Right renal cortex interstitium (tissue), 3 donors: ENCODE data around the gene IL1RL2. TPM values are rescaled to one million over a fixed set of nuclear protein-coding genes. Genes with fewer than 3 reads are reported as not detected.

Experiments
- DNase-seq, 3 donors: peaks; one replicate each; pipeline ENCODE4 v3.0.0-alpha.2; 2013; ENCODE audit warnings: low read depth in 3 of 3, low spot score in 2 of 3
- polyA plus RNA-seq, 3 donors: library from polyadenylated mRNA; unstranded; fragments of 120-200 nt; gene quantifications; one replicate each; pipeline ENCODE4 v1.2.1, GENCODE V29; 2013; ENCODE audit not compliant: insufficient read length in 3 of 3

IL1RL2 gene
- polyA plus RNA-seq, 3 donors: 0.83 to 1.1 (median 0.96) TPM

- no peak for DNase-seq
Observed at GRCh38 chr2:102193074-102193473, 6.3 kb downstream of the IL1RL2 start.

- DNase-seq: no peak
Observed at GRCh38 chr2:102194609-102195268, 7.9 kb downstream of the IL1RL2 start.

GRCh38 chr2:102197389-102198137, 10.7 kb downstream of the IL1RL2 start:
- no peak for DNase-seq

DNA sequence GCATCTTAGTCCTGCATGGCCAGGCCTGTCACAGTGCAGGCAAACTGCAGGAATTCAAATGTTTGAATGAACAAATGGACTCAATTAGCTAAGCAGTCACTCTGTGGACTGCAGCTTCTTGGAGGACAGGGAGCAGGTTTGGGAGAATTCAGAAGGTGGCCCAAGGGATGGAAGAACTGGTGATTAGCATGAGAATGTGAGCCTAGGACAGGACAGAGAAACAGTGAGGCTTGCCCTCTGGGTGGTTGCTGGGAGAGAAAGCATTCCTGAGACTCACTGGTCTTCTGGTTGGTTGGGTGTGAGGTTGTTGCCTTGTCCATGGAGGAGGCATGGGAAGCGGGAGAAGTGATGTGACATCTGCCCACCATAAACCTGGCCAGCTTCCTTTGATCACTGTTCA, 13.7 kb downstream of the IL1RL2 start:
- DNase-seq: no peak

DNA sequence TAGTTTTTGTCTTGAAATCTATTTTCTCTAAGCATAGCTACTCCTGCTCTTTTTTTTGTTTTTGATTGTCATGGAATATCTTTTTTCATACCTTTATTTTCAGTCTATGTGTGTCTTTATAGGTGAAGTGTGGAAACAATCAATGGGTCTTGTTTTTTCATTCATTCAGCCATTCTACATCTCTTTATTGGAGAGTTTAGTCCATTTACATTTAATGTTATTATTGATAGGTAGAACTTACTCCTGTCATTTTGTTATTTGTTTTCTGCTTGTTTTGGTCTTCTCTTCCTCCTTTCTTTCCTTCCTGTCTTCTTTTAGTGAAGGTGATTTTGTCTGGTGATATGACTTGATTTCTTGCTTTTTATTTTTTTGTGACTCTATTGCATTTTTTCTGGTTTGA, 17.8 kb downstream of the IL1RL2 start:
- no peak for DNase-seq

DNA sequence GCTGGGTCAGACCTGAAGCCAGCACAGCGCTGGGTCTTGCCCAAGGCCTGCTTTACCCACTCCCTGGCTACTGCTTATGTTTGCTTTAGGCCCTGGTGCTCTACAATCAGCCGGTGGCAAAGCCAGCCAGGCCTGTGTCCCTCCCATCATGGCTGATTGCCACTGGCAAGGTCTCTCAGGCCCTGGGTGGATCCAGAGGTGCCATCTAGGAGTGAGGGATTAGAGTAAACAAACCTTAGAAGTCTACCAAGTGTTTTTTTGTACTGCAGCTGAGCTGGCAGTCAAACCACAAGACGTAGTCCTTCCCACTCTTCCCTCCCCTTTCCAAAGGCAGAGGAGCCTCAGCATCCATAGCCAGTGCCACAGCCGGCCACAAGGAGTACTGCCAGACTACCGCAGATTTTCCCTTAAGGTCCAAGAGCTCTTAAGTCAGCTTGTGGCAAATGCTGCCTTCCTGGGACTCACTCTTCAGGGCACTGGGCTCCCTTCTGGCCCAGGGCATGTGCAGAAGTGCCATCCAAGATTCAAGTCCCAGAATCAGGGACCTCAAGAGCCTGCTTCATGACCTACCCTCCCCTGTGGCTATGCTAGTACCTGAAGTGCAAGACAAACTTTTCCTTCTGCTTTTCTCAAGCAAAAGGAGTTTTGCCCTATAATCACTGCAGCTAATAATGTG, 20.0 kb downstream of the IL1RL2 start:
- no peak for DNase-seq

GRCh38 chr2:102208774-102209173, 22.0 kb downstream of the IL1RL2 start:
- DNase-seq: no peak

- no peak for DNase-seq
Observed at GRCh38 chr2:102209474-102209873, 22.7 kb downstream of the IL1RL2 start.

DNA sequence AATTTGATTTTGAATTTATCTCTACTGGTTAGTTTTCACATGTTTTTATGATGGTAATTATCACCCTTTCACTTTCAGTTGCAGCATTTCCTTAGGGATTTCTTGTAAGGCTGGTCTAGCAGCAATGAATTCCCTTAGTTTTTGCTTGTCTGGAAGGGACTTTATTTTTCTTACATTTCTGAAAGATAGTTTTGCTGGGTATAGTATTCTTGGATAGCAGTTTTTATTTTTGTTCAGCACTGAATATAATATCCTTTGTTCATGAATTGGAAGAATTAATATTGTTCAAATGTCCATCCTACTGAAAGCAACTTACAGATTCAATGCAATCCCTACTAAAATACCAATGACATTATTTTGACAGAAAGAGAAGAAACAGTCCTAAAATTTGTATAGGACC, 30.2 kb downstream of the IL1RL2 start:
- DNase-seq: no peak

- DNase-seq: no peak
Observed at GRCh38 chr2:102224824-102225739, 38.3 kb downstream of the IL1RL2 start.

DNA sequence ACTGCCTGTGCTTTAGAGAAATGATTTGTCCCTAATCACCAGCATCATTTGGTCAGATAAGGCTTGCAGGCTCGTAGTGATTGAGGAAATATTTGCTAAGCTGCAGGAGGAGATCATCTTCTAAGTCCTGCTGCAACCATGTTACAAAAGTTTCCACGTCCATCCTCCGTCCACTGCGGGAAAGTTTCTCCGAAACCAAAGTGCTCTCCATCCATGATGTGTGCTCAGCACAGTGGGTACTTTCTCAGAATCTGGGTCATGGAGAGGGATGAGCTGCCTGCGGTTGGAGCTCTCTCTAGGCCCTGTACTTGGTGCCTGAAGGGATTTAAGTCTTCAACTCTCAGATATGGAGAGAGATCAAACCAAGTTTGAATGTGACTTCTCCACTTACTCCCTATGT, 39.3 kb downstream of the IL1RL2 start:
- no peak for DNase-seq

GRCh38 chr2:102226612-102227391, 40.0 kb downstream of the IL1RL2 start:
- DNase-seq: peak in 1 of 3 donors; percentile 41

DNA sequence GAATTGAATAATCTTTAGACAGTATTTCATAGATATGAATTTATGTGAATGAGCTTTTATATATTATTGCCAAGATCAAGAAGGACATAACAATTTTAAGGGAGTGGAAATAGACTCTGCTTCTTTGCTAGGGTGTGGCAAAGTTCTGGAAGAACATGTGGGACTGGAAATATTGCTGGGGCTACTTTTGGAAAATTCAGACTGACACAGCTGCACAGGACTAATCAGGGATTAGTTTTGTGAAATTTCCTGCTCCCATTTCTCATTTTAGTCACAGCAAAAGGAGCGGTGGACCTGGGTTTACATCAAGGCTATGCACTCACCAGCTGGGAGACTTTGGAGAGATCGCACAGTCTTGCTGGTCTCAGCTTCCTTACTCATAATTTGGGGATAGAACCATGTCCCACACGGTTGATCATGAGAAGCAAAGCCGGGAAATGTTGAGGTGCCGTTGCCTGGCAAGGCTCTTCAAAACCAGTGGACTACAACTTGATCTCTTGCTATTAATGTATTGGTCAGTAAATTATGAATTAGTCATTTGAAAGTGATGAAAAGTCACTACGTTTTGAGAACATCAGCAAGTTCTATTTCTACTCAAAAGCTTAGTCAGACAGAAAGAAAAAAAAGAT, 42.4 kb downstream of the IL1RL2 start:
- no peak for DNase-seq

- DNase-seq: no peak
Observed at GRCh38 chr2:102230410-102230909, 43.6 kb downstream of the IL1RL2 start.

- DNase-seq: no peak
Observed at GRCh38 chr2:102233132-102233884, 46.5 kb downstream of the IL1RL2 start.

- DNase-seq: no peak
Observed at GRCh38 chr2:102235042-102235473, 48.2 kb downstream of the IL1RL2 start.

GRCh38 chr2:102235491-102235890, 48.7 kb downstream of the IL1RL2 start:
- DNase-seq: no peak

- no peak for DNase-seq
Observed at GRCh38 chr2:102236132-102236531, 49.3 kb downstream of the IL1RL2 start.

DNA sequence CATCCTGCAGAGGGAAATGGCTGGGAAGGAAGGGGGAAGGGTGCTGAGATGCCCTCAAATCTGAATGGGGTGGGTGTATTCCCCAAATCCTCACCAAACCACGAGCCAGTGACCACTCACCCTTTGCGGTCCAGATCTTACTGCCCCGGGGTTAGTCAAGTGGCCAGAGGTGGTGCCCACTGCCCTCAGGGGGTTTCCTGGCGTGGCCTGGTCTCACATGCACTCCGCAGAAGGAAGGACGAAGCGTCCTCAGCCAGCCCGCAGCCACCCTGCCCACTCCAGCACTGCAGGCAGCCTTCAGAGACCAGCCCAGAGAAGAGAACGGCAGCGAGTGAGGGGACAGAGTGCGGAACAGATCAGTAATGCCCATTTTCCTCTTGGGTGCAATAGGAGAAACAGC, 50.4 kb downstream of the IL1RL2 start:
- DNase-seq: no peak
